DOHH2 (cell line): ENCODE measurements around the gene NGF.

ENCODE experiments used
- CTCF ChIP-seq: fragments of 200-600 bp; sonication (generic); IDR thresholded peaks from one replicate; pipeline ENCODE4 v1.5.1; 2014; ENCODE audit warnings: antibody characterized with exemption, mild to moderate bottlenecking, low read depth, low read length; ENCODE audit not compliant: poor library complexity, severe bottlenecking
- EZH2phosphoT487 ChIP-seq: fragments of 200-600 bp; sonication (generic); IDR thresholded peaks from 2 replicates; pipeline ENCODE4 v1.6.1; 2017; ENCODE audit warnings: borderline replicate concordance, mild to moderate bottlenecking, antibody characterized with exemption, low read length, moderate library complexity, mixed read lengths

- TF ChIP-seq CTCF (no peak), EZH2phosphoT487 (no peak)
Observed at GRCh38 chr1:115246526-115246925, 91.5 kb downstream of the NGF start.
